B cell (primary cell): ENCODE data around the gene TTYH3.

Source experiments
- CTCF ChIP-seq: fragments of 200-600 bp; IDR thresholded peaks from one replicate; pipeline ENCODE4 v1.8.0; 2022; ENCODE audit warnings: antibody characterized with exemption, mild to moderate bottlenecking
- EZH2 ChIP-seq: IDR thresholded peaks from 2 replicates; pipeline ENCODE4 v1.6.1; 2012; ENCODE audit warnings: borderline replicate concordance, low read depth, mild to moderate bottlenecking, moderate library complexity, low read length; ENCODE audit not compliant: insufficient read depth, poor library complexity, severe bottlenecking

- TF ChIP-seq EZH2 (no peak), CTCF (no peak)
Measured at GRCh38 chr7:2601065-2601464, 30.7 kb upstream of the TTYH3 start.
